WTC11 (cell line): ENCODE results near the gene FMN2. TPM values are rescaled to one million over a fixed set of nuclear protein-coding genes. Genes with fewer than 3 reads are reported as not detected.

Experiments
- ATAC-seq: fragments of 200-7000 bp; cut with Tn5 transposase; 2 replicates; pipeline ENCODE4 v1.10.0; 2021; ENCODE audit warnings: mild to moderate bottlenecking, moderate library complexity
- CTCF ChIA-PET: fragments of 300-600 bp; sonication (Branson Sonifier 250); formaldehyde crosslinking; loops from one replicate; lab custom pipeline; 2021; ENCODE audit warnings: antibody characterized with exemption; lab: Charles Lee
- POLR2A ChIA-PET: fragments of 350-600 bp; sonication (Branson Sonifier 250); formaldehyde crosslinking; loops from one replicate; lab custom pipeline; 2021; ENCODE audit warnings: antibody characterized with exemption; lab: Charles Lee
- DNase-seq: peaks from one replicate; pipeline ENCODE4 v3.0.0; 2021; ENCODE audit warnings: low spot score
- H3K27ac Mint-ChIP-seq: 2 replicates; pipeline ENCODE4 v1.8.0; 2021; ENCODE audit warnings: mixed read lengths
- H3K27me3 Mint-ChIP-seq: 2 replicates; pipeline ENCODE4 v1.8.0; 2021; ENCODE audit warnings: low read depth, mild to moderate bottlenecking, moderate library complexity, mixed read lengths
- H3K36me3 Mint-ChIP-seq: 2 replicates; pipeline ENCODE4 v1.8.0; 2021; ENCODE audit warnings: mixed read lengths
- H3K4me1 Mint-ChIP-seq: 2 replicates; pipeline ENCODE4 v1.8.0; 2022; ENCODE audit warnings: mixed read lengths
- H3K4me3 Mint-ChIP-seq: 2 replicates; pipeline ENCODE4 v1.8.0; 2021; ENCODE audit warnings: mild to moderate bottlenecking, moderate library complexity, mixed read lengths
- H3K9me3 Mint-ChIP-seq: 2 replicates; pipeline ENCODE4 v1.8.0; 2021; ENCODE audit warnings: mixed read lengths
- EMX1 ChIP-seq: fragments of 250-450 bp; sonication (Bioruptor Pico); IDR thresholded peaks from 2 replicates; pipeline ENCODE4 v1.8.0; 2021; ENCODE audit warnings: mild to moderate bottlenecking
- ESRRA ChIP-seq: sonication (generic); formaldehyde crosslinking; IDR thresholded peaks from 2 replicates; pipeline ENCODE4 v1.8.1; 2022; ENCODE audit warnings: mild to moderate bottlenecking, missing genetic modification reagents, borderline replicate concordance
- JUN ChIP-seq: sonication (generic); formaldehyde crosslinking; IDR thresholded peaks from 2 replicates; pipeline ENCODE4 v1.8.0; 2023; ENCODE audit warnings: mild to moderate bottlenecking, missing genetic modification reagents
- MXD4 ChIP-seq: fragments of 250-450 bp; sonication (Bioruptor Pico); IDR thresholded peaks from 2 replicates; pipeline ENCODE4 v1.8.0; 2021; ENCODE audit warnings: mild to moderate bottlenecking, moderate library complexity, borderline replicate concordance
- MYBL2 ChIP-seq: sonication (generic); formaldehyde crosslinking; IDR thresholded peaks from 2 replicates; pipeline ENCODE4 v1.8.1; 2023; ENCODE audit warnings: mild to moderate bottlenecking, moderate library complexity, missing genetic modification reagents
- NFATC4 ChIP-seq: fragments of 250-450 bp; sonication (Bioruptor Pico); IDR thresholded peaks from 2 replicates; pipeline ENCODE4 v1.9.0; 2021; ENCODE audit warnings: mild to moderate bottlenecking
- NFE2L1 ChIP-seq: sonication (generic); formaldehyde crosslinking; IDR thresholded peaks from 2 replicates; pipeline ENCODE4 v1.8.1; 2023; ENCODE audit warnings: missing genetic modification reagents
- SP1 ChIP-seq: sonication (generic); formaldehyde crosslinking; conservative IDR thresholded peaks from 2 replicates; pipeline ENCODE4 v1.8.1; 2022; ENCODE audit warnings: missing genetic modification reagents
- TCF7 ChIP-seq: sonication (generic); formaldehyde crosslinking; IDR thresholded peaks from 2 replicates; pipeline ENCODE4 v1.8.0; 2022; ENCODE audit warnings: mild to moderate bottlenecking, low read depth, missing genetic modification reagents, moderate library complexity
- ZNF416 ChIP-seq: fragments of 250-450 bp; sonication (Bioruptor Pico); IDR thresholded peaks from 2 replicates; pipeline ENCODE4 v1.9.0; 2021; ENCODE audit warnings: mild to moderate bottlenecking, inconsistent platforms
- total RNA-seq: library from RNA; stranded (reverse); gene quantifications from 3 replicates; pipeline ENCODE4 v1.2.3, GENCODE V29; 2021
- TF ChIP-seq, protein P1 (sequence below): sonication (generic); formaldehyde crosslinking; IDR thresholded peaks from 2 replicates; pipeline ENCODE4 v1.8.0; 2023; ENCODE audit warnings: mild to moderate bottlenecking, missing genetic modification reagents
- TF ChIP-seq, protein P2 (sequence below): sonication (generic); formaldehyde crosslinking; IDR thresholded peaks from 2 replicates; pipeline ENCODE4 v1.8.1; 2022; ENCODE audit warnings: low read depth, mild to moderate bottlenecking, moderate library complexity, missing genetic modification reagents, borderline replicate concordance
- TF ChIP-seq, protein P3 (sequence below): fragments of 250-450 bp; sonication (Bioruptor Pico); IDR thresholded peaks from 2 replicates; pipeline ENCODE4 v1.9.0; 2021; ENCODE audit warnings: mild to moderate bottlenecking, borderline replicate concordance
- TF ChIP-seq, protein P4 (sequence below): sonication (generic); formaldehyde crosslinking; conservative IDR thresholded peaks from 2 replicates; pipeline ENCODE4 v1.8.1; 2023; ENCODE audit warnings: mild to moderate bottlenecking, low read depth, missing genetic modification reagents, moderate library complexity
- TF ChIP-seq, protein P5 (sequence below): sonication (generic); formaldehyde crosslinking; IDR thresholded peaks from 2 replicates; pipeline ENCODE4 v1.8.1; 2023; ENCODE audit warnings: mild to moderate bottlenecking, missing genetic modification reagents
- TF ChIP-seq, protein P6 (sequence below): sonication (generic); formaldehyde crosslinking; IDR thresholded peaks from 2 replicates; pipeline ENCODE4 v1.8.0; 2022; ENCODE audit warnings: mild to moderate bottlenecking, missing genetic modification reagents

Gene FMN2
- total RNA-seq, 1 experiment from 2014 or later, result 1.8 TPM

DNA sequence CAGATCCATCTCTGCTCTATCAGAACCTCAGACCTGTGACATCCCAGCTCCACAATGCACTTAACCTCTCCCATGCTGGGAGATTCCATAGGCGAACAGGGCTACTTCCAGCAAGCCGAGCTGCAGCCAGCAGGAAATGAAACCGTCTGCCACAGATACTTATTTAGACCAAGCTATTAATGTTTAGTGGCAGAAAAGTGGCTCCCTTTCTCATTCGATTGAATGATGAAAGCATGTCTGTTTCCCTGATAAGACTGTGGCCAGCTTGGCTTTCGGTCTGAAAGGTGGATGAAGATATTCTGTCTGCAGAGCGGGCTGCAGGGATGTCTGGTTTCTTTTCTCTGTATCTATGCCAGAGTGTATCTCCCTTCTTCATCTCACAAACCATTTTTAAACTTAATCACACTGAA, 373.9 kb downstream of the FMN2 start:
- DNase-seq, result peak; percentile 12
- H3K27ac Mint-ChIP-seq, result no peak overlapping the region

DNA sequence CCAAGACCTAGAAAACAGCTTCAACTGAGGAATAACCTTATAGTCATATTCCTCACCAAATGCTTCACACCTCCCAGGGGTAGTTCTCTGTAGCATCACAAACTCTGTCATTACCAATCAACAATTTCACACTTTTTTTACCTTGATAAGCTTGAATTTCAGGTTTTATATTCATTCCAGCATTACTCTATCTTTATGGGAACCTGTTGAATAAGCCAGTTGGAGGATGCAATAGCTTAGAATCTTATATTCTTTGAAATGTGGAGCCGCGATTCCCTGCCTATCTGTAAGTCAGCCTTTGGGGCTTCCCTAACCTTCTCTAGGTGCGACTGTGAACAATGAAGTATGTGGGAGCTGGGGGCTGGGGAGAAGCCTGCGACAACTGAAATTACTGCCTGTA, 374.8 kb downstream of the FMN2 start:
- H3K4me1 Mint-ChIP-seq, result peaks cover 15% of the 10 kb centered on the region
- H3K27ac Mint-ChIP-seq, result no peak overlapping the region
- no peaks in the 10 kb centered on the region for H3K36me3 Mint-ChIP-seq
- H3K27me3 Mint-ChIP-seq, result no peaks in the 10 kb centered on the region
- no peak for ATAC-seq
- no peaks in the 10 kb centered on the region for H3K9me3 Mint-ChIP-seq
- ChIA-PET CTCF (interaction anchor here (1.1 to 4.4 kb wide), 2 partner anchors 11 to 27 kb away, joined by 5 to 12 read pairs; no protein-coding TSS in a partner anchor), POLR2A (no interaction called here)
- DNase-seq, result no peak
- no peak overlapping the region for H3K4me3 Mint-ChIP-seq
- TF ChIP-seq ESRRA (no peak), SP1 (CRISPR knock-in tag) (no peak), TCF7 (CRISPR knock-in tag) (no peak), NFE2L1 (CRISPR knock-in tag) (no peak), JUN (CRISPR knock-in tag) (no peak), NFATC4 (CRISPR knock-in tag) (no peak), EMX1 (CRISPR knock-in tag) (no peak), MXD4 (CRISPR knock-in tag) (no peak)
- TF ChIP-seq, protein P1, sequence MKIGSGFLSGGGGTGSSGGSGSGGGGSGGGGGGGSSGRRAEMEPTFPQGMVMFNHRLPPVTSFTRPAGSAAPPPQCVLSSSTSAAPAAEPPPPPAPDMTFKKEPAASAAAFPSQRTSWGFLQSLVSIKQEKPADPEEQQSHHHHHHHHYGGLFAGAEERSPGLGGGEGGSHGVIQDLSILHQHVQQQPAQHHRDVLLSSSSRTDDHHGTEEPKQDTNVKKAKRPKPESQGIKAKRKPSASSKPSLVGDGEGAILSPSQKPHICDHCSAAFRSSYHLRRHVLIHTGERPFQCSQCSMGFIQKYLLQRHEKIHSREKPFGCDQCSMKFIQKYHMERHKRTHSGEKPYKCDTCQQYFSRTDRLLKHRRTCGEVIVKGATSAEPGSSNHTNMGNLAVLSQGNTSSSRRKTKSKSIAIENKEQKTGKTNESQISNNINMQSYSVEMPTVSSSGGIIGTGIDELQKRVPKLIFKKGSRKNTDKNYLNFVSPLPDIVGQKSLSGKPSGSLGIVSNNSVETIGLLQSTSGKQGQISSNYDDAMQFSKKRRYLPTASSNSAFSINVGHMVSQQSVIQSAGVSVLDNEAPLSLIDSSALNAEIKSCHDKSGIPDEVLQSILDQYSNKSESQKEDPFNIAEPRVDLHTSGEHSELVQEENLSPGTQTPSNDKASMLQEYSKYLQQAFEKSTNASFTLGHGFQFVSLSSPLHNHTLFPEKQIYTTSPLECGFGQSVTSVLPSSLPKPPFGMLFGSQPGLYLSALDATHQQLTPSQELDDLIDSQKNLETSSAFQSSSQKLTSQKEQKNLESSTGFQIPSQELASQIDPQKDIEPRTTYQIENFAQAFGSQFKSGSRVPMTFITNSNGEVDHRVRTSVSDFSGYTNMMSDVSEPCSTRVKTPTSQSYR (CRISPR knock-in tag), result no peak
- TF ChIP-seq, protein P2, sequence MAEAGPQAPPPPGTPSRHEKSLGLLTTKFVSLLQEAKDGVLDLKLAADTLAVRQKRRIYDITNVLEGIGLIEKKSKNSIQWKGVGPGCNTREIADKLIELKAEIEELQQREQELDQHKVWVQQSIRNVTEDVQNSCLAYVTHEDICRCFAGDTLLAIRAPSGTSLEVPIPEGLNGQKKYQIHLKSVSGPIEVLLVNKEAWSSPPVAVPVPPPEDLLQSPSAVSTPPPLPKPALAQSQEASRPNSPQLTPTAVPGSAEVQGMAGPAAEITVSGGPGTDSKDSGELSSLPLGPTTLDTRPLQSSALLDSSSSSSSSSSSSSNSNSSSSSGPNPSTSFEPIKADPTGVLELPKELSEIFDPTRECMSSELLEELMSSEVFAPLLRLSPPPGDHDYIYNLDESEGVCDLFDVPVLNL (CRISPR knock-in tag), result no peak
- TF ChIP-seq, protein P3, sequence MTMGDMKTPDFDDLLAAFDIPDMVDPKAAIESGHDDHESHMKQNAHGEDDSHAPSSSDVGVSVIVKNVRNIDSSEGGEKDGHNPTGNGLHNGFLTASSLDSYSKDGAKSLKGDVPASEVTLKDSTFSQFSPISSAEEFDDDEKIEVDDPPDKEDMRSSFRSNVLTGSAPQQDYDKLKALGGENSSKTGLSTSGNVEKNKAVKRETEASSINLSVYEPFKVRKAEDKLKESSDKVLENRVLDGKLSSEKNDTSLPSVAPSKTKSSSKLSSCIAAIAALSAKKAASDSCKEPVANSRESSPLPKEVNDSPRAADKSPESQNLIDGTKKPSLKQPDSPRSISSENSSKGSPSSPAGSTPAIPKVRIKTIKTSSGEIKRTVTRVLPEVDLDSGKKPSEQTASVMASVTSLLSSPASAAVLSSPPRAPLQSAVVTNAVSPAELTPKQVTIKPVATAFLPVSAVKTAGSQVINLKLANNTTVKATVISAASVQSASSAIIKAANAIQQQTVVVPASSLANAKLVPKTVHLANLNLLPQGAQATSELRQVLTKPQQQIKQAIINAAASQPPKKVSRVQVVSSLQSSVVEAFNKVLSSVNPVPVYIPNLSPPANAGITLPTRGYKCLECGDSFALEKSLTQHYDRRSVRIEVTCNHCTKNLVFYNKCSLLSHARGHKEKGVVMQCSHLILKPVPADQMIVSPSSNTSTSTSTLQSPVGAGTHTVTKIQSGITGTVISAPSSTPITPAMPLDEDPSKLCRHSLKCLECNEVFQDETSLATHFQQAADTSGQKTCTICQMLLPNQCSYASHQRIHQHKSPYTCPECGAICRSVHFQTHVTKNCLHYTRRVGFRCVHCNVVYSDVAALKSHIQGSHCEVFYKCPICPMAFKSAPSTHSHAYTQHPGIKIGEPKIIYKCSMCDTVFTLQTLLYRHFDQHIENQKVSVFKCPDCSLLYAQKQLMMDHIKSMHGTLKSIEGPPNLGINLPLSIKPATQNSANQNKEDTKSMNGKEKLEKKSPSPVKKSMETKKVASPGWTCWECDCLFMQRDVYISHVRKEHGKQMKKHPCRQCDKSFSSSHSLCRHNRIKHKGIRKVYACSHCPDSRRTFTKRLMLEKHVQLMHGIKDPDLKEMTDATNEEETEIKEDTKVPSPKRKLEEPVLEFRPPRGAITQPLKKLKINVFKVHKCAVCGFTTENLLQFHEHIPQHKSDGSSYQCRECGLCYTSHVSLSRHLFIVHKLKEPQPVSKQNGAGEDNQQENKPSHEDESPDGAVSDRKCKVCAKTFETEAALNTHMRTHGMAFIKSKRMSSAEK, result no peak
- TF ChIP-seq, protein P4, sequence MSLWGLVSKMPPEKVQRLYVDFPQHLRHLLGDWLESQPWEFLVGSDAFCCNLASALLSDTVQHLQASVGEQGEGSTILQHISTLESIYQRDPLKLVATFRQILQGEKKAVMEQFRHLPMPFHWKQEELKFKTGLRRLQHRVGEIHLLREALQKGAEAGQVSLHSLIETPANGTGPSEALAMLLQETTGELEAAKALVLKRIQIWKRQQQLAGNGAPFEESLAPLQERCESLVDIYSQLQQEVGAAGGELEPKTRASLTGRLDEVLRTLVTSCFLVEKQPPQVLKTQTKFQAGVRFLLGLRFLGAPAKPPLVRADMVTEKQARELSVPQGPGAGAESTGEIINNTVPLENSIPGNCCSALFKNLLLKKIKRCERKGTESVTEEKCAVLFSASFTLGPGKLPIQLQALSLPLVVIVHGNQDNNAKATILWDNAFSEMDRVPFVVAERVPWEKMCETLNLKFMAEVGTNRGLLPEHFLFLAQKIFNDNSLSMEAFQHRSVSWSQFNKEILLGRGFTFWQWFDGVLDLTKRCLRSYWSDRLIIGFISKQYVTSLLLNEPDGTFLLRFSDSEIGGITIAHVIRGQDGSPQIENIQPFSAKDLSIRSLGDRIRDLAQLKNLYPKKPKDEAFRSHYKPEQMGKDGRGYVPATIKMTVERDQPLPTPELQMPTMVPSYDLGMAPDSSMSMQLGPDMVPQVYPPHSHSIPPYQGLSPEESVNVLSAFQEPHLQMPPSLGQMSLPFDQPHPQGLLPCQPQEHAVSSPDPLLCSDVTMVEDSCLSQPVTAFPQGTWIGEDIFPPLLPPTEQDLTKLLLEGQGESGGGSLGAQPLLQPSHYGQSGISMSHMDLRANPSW (CRISPR knock-in tag), result no peak
- TF ChIP-seq, protein P5, sequence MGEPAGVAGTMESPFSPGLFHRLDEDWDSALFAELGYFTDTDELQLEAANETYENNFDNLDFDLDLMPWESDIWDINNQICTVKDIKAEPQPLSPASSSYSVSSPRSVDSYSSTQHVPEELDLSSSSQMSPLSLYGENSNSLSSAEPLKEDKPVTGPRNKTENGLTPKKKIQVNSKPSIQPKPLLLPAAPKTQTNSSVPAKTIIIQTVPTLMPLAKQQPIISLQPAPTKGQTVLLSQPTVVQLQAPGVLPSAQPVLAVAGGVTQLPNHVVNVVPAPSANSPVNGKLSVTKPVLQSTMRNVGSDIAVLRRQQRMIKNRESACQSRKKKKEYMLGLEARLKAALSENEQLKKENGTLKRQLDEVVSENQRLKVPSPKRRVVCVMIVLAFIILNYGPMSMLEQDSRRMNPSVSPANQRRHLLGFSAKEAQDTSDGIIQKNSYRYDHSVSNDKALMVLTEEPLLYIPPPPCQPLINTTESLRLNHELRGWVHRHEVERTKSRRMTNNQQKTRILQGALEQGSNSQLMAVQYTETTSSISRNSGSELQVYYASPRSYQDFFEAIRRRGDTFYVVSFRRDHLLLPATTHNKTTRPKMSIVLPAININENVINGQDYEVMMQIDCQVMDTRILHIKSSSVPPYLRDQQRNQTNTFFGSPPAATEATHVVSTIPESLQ, result no peak
- TF ChIP-seq, protein P6, sequence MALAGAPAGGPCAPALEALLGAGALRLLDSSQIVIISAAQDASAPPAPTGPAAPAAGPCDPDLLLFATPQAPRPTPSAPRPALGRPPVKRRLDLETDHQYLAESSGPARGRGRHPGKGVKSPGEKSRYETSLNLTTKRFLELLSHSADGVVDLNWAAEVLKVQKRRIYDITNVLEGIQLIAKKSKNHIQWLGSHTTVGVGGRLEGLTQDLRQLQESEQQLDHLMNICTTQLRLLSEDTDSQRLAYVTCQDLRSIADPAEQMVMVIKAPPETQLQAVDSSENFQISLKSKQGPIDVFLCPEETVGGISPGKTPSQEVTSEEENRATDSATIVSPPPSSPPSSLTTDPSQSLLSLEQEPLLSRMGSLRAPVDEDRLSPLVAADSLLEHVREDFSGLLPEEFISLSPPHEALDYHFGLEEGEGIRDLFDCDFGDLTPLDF, result no peak

More for the DNA sequence above, 373.9 kb downstream of the FMN2 start:
- Mint-ChIP-seq H3K9me3 (no peaks in the 10 kb centered on the region), H3K36me3 (no peaks in the 10 kb centered on the region), H3K4me3 (no peak overlapping the region), H3K27me3 (no peaks in the 10 kb centered on the region), H3K4me1 (peaks cover 15% of the 10 kb centered on the region)
- TF ChIP-seq ZNF416 (CRISPR knock-in tag) (no peak), MYBL2 (no peak)
- TF ChIP-seq, protein P1 (CRISPR knock-in tag), result no peak
- ChIA-PET CTCF (interaction anchor here (0.8 to 4.4 kb wide), 4 partner anchors 10 to 462 kb away, joined by 3 to 12 read pairs (median 6); no protein-coding TSS in a partner anchor), POLR2A (interaction anchor here (0.6 to 0.7 kb wide), 2 partner anchors 18 to 56 kb away, joined by 3 read pairs; no protein-coding TSS in a partner anchor)
- ATAC-seq, result peak; percentile 92
